GM21737 (cell line): ENCODE results near the gene TCF7.

Experiments
- ATAC-seq: cut with Tn5 transposase; IDR thresholded peaks from one replicate; pipeline ENCODE4 v1.9.1; 2021; ENCODE audit warnings: mild to moderate bottlenecking, moderate library complexity; ENCODE audit not compliant: unreplicated experiment

TCF7 gene

DNA sequence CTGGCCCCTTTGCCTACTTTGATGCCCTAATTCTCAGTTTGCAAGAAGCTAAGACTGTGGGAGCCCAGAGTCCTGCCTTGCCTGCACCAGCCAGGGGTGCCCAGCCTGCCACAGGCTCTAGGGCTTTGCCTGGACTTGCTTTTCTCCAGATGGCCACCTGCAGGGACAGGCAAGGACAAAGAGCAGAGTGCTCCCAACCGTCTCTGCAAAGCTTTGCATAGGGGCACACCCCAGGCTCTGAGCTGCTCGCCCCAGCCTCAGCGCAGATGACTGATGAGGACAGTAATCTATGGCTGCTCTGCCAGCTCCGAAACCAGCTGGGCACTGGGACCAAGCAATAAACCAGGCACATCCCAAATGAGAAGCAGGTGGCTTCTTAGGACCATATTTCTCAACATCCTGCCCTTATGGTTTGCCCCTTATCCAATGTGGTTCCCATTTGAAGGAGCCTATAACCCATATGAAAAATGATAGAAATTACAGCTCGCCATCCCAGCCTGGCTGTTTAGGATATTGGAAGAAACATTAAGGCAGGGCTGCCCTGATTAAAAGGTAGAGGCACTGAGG lies 25.4 kb upstream of the TCF7 start:
- ATAC-seq, result no peak

DNA sequence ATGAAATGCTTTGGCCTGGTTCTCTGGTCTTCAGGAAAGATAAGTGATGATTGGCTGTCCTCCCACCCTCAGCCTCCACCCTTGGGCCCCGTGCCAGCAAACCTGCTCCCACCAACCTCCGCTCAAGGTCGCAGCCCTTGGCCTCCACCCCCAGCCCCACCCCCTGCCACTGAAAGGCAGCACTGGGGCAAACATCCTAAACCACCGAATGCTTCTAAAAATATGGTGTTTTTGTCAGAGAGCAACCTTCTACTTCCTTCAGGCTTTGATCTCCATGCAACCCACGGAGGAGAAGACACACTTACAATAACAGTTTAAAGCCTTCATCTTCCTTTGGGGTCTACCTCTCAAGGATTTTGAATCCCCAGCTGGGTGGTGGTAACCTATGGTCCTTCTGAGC lies 24.0 kb upstream of the TCF7 start:
- ATAC-seq, result no peak

DNA sequence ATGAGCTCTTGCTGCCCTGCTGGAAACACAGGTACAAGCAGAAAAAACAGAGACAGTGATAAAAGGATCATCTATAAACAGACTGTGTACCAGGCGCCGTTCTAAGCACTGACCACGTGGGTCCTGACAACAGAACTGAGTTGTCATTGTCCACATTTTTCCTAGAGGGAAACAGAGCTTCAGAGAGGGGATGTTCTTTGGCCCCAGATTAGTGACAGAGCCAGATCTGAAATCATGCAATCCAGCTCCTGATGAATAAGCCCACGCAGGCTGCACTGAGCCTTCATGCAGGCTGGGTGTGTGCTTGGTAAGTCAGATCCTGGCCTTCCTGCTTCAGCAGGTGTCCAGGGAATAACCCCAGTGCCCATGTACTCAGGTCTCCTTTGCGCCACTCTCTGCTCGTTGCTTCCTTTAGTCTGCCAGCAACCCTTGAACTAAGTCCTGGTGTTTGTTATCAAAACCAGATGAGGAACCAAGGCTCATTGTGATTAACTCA lies 22.8 kb upstream of the TCF7 start:
- no peak for ATAC-seq

DNA sequence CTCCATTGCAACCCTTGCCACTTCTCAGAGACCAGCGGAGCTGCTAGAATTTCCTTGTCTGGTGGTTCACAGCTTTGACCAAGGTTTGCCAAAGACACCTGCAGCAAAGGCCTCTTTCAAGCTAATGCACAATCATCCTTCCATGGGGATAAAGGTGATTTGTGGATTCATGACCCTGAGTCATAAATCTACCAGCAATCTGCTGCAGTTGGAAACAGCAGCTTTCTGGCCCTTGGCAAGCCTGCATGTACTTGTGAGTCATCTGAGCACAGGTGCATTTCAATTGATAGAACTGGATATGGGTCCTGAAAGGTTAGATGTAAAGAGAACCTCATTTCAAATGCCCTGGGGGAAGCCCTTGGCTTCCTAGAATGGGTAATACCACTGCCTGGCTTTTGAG lies 21.6 kb upstream of the TCF7 start:
- ATAC-seq, result no peak

DNA sequence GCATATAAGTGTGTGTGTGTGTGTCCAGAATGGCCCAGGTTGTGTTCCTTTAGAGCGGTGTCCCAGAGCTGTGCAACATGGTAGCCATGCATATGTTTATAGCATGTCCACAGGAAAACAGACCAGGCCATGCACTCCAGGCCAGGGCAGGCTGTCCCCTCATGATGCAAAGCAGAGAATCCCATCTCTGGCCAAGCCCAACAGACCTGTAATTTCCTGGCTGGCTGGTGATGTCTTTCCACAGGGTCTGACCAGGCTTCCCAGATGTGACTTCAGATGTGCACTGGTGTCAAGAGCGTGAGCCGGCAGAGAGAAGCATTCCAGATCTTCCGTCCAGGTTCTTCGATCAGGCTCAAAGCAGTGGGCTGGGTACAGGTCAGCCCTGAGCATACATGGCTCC lies 21.1 kb upstream of the TCF7 start:
- no peak for ATAC-seq

DNA sequence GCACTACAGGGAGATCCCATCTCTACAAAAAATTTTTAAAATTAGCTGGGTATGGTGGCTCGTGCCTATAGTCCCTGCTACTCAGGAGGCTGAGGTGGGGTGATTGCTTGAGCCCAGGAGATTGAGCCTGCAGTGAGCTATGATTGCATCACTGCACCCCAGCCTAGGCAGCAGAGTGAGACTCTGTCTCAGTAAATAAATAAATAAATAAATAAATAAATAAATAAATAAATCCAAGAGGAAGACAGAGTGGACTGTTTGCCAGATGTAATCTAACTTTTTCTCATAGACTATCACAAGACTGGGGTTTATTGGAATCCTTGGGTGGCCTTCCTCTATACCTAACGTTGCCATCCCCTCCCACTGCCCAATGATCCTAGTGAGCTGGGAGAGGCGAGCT lies 19.2 kb upstream of the TCF7 start:
- no peak for ATAC-seq

DNA sequence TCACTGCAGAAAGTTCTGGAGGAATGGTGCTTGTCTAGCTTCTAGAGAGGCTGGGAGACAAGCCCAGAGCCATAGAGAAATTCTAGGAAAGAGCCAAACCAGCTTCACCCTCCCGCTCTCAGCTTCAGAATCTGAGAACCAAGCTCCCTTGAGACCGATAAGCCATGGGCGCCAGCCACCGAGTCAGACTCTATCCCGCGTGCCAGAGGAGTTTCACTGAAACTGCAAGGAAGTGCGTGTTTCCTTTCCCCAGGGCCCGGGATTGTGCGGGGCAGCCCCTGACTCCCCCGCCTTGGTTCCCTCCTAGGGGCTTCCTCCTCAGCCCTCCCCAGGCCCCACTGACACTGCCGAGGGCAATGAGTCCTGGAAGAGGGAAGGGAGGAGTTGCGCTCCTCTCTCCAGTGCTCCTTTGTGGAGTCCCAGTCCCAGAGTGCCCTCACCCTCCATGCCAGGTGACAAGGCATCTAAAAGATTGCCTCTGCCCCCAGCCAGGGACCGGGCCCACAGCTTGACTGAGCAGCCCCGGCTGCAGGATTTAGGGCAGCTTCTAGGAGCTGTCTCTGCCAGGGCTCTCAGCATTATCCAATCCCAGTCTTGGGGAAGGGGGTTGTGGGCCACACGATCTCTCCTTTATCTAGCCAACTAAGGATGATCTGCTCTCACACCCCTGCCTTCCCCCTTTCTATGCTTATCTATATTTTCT lies 18.4 kb upstream of the TCF7 start:
- ATAC-seq, result no peak

DNA sequence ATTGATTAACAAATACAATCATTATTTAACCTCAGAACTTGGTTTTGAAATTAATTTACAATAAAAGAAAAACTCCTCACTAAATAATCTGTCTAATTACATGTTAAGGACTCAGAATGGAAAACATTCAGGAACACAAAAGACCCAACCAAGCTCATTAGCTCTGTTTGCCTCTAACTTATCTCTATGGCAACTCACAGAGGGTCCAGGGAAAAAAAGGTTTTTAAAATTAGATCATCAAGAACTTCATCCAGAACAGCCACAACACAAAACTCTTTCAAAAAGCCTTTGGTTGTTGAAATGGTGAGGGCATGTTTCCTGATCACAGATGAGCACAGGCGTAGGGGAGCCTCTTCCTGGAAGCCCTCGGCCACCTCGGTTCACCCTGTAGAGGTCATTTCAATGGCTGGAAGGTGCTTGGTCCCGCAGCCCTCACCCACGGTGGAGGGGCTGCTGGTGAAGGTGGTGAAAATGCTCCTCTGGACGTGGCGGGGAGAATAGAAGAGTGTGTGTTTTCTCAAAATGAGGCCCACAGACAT lies 17.2 kb upstream of the TCF7 start:
- ATAC-seq, result no peak

DNA sequence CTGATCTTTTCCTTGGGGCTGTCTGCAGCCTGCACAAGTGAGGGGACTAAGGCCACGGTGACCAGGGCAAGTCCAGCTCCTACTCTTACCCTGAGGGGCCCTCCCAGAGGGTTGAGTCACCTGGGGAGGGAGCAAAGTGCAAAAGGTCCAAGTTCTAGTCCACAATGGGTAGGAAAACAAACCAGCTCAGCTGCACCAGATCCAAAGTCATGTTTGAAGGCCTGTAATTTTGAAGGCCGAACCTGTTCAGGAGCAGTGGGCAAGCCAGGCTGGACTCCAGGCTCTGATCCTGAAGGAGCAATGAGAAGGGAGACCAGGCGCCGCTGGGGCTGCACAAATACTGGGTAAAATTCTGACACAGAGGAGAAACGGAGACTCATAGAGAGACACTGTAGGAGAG lies 15.8 kb upstream of the TCF7 start:
- no peak for ATAC-seq

DNA sequence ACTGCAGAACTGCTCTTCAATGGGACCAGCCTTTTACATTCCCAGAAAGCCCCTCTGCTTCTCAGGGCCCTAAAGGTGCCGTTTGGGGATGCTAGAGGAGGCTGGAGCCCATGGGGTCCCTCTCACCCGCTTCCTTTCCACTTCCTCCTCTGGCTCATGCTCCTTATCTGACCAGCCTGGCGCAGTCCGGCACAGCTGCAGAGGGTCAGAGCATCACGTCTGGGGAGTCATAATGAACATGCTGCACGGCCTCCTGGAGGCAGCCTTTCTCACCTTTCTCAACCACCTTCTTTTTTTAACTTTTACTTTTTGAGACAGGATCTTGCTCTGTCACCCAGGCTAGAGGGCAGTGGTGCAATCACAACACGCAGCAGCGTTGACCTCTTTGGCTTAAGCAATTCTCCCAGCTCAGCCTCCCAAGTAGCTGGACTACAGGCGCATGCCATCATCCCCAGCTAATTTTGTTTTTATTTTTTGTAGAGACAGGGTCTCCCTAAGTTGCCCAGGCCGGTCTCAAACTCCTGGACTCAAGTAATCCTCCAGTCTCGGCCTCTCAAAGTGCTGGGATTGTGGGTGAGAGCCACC lies 15.1 kb upstream of the TCF7 start:
- no peak for ATAC-seq

DNA sequence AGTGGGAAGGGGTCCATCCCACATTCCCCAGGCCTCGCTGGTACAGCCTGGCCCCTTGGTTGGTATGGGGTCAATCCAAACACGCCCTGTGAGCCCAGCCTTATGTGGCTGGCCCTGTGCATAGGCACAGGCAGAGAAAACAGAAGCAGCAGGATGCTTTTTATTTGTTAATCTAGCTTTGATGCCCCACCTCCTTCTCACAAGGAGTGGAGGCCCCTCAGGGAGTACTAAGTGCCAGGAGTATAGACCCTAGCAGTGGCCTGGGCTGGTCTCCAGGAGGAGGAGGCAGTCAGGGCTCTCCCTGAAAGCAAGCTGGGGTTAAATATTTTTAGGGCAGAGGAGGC lies 14.6 kb upstream of the TCF7 start:
- no peak for ATAC-seq

DNA sequence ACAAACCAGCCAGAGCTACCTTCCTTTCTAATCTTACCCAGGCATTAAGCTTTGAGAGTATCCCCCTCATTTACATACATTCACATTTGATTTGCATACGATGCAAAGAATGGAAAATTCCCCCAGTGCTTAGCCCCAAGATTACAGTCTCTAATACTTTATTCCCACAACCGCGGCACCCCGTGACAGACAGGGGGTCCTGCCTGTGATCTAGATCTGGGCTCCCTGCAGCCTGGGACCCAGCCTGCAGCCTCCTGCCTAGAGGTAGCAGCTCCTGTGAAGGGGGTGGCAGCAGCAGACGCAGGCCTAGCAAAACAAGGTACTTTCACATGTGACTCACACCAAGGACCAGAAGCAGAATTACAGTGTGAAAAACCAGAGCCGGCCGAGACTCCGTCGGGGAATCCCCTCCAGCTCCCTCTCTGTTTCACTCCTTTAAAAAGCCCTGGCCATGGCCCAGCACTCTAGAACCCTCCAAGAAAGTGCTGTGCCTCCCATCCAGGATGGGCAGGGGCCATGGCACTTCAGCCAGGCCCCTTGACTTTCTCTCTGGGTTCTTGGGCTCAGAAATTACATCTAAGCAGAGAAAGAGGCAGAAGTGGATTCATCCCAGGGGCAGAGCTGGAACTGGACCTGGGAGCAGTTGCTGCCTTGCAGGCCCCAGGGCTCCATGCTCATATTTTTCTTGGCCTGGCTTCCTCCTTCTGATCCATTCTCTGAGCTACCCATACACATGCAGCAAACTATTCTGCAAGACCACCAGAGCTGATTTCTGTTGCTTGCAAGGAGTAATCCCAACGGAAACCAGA lies 14.0 kb upstream of the TCF7 start:
- ATAC-seq, result peak; percentile 82

DNA sequence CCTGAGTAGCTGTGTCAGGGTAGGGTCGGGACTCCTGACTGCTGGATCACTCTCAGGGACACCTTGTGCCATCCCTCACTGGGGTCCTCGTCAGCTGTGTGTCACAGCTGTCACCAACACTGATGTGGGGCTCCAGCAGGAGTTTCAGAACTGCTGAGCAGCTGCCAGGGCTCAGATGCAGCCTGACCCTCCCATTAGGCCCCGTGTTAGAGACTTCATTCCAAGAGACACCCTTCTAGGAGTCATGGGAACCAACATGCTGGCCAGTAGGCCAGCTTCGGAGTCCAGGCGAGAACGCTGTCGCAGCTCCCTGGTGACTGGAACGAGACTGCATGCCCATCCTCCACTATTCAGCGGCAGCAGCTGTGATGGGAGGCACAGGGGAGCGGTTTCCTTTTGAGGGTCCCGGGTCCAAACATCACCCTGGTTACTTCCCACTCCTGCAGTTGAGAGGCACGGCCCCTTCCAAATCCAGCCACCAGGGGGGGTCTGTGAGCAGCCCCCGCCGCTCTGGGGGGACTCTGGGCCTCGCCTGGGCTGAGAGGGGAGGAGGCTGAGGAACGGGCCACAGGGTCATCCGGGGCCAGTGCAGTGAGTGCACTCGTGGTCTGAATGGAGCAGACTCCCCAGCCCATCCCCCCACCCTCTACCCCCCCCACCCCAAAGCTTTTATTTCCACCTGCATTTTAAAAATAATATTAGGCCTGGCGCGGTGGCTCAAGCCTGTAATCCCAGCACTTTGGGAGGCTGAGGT lies 12.6 kb upstream of the TCF7 start:
- no peak for ATAC-seq

DNA sequence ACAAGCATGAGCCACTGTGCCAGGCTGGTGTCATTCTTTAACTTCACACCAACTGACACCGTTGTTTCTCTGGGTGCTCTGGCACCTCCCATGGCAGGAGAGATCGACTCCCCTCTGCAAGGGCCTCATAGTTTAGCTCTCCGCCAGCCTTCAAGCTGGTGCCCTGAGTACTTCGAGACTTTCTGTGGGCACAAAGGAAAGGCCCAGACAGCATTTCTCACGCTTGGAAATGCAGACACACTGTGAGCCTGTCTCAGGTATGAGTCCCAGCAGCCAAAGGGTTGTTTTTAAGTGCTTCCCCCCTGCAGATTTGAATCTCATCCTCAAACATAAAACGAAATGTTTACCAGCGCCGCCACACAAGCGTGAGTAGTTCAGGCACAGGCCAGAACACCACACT lies 11.1 kb upstream of the TCF7 start:
- no peak for ATAC-seq

DNA sequence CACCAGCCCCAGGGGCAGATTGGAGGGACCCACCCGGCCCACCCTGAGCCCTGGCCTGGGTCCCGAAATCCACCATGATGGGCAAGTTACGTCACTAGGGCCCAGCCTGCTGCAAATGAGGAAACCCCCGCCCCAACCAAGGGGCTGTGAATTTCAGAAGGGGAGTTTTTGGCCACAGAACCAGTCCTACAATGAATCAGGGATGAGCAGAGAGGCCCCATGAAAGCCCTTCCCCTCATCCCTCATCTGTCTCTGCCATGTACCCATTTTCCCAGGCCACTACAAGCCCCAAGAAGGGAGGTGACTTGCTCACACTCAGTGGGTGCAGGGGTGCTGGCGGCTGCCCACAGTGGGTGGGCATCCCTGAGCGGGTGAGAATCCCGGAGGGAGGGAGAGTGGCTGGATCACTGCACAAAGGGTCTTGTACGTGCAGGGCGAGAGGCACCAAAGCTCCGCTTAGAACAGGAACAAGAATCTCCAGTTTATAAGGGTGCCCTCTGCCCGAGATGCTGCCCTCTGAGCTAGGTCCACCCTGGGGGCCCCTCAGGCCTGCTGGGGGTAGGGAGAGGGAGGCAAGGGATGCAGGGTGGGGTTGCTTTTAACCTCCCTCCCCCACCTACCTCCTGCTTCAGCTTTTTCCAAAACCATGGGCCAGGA lies 10.4 kb upstream of the TCF7 start:
- no peak for ATAC-seq

DNA sequence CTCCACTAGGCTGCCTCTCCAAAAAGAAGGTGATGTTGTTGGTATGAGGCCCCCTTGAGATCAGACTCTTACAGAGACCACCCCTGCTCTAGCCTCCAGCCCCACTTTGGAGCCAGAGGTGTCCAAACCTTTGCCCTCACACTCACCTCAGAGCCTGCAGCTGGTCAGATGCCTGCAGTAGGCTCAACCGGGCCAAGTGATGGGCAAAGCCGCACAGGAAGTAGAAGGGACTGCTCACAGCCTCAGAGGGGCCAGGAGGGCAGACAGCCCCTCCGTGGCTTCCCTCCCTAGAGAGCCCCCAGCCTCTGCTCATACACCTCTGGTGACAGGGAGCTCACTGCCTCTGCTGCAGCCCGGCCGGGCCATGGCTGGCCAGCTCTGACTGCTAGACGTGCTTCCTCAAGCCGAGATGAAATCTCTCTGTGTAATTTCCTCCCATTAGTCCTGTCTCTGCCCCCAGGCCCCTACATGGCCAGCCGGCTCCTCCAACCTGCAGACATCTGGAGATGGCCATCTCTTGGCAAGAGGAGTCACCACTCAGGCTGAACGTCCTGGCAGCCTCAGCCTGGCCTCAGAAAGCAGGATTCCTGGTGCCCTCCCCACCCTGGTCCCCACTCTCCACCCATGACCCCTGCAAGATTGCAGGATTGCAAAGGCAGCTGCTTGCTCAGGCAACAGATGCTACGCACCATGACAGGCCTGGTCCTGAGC lies 7.3 kb upstream of the TCF7 start:
- ATAC-seq, result no peak

DNA sequence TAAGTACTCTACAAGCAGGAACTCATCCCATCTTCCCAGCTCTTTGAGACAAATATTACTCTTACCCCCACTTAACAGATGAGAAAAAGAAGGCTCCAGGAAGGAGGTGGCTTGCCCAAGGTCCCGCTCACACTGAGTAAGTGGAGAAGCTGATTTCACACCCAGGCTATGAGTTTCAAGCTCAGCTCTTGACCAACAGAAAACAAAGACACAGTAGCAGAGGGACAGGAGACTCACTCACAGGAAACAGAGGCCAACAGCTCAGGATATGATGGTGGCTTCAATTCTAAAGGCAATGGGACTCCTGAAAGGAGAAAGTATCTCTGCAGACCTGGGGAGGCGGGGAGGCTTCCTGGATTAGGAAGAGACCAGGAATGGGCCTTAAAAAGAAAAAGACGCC lies 6.7 kb upstream of the TCF7 start:
- ATAC-seq, result no peak

DNA sequence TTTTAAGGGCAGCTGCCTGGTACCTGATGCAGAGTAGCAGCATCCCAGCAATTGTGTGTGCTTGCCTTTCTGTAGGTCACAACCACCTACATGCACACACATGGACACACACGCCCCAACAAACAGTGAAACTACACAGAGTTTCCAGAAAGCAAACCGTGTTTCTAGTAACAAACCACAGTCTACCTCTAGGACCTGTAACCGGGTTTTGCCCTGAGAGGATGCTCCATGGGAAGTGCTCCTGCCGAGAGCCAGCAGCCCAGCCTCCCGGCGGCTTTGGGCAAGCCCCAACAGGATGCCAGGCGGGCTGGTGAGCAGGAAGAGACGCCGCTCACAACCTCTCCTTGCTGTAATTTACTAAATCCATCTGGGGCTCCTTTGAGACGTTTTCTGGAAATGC lies 4.1 kb upstream of the TCF7 start:
- no peak for ATAC-seq

DNA sequence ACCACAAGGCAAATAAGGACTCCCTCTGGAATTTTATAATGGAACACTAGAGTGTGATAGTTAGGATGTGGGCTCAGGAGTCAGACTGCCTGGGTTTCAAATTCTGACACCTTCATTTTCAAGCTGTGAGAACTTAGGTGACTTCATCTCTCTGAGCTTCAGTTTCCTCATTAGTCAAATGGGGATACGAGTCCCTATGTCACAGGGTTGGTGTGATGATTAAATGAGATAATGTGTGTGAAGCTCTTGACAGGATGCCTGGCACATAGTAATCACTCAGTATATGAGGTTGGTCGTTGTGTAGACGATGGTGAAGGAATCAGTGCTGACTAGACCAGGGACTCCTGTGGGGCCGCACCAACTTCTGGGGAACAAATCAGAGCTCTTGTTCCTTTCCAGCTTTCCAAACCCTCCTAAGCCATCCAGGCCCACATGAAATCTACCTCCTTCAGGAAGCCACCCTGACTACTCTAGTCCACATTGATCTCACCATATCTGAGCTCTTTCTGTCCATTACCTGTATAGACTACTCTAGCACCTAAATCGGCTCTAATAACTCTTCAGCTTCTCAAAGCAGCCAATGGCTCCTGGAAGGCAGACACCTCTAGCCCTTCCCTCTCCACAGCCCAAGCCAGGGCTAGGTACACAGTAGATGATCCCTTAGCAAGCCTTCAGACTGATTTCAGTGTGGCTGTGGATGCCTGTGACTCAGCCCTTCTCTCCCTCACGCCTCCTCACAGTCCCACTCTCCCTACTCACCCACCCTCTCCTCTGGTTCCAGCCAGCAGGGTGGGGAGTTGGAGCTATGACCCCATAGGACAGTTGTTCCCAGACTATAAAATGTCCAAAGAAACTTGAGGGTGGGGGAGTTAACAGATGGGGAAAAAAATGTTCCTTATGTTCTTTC lies 2.5 kb upstream of the TCF7 start:
- no peak for ATAC-seq
